GM18526 (cell line): Measurements from ENCODE around the gene EFNB2.

ENCODE experiments used
- POLR2A ChIP-seq: IDR thresholded peaks from 3 replicates; pipeline ENCODE4 v1.6.1; 2011; ENCODE audit not compliant: insufficient read length; ENCODE audit errors: extremely low read depth

Gene EFNB2

DNA sequence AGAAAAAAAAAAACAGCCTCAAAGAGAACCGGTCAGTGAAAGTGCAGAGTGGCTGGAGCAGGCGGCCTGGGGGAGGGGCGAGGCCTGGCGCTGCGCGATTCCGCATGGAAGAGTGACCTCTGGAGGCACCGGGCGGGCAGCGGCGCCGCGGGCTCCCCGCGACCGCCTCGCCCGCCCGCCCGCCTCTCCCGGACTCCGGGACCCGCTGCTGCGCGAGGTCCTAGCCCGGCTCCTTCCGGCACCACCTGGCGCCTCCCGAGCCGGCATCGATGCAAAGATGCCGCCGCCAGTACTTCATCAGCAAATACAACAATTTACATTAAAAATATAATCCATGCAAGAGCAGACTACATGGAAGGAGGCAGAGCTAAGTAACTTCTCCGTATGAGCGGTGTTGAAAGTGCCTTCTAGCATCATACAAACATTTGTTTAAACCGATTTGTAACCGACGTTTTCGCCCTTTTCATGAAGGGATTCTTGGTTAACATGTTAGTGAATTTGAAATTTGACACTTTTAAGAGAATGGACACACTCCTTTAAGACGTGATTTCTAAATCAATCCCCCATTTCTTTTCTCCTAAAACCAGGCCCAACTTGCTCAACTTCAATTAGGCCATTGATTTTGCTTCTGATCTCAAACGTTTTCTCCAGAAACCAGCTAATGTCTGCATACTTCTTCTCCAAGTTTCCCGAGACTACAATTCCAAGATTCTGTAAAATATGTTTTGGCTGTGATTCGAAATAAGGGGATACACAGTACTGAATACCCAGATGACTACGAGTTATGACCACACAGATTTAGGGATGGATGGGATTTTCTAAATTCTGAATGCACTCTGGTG lies 2.1 kb downstream of the EFNB2 start:
- TF ChIP-seq POLR2A, result no peak

DNA sequence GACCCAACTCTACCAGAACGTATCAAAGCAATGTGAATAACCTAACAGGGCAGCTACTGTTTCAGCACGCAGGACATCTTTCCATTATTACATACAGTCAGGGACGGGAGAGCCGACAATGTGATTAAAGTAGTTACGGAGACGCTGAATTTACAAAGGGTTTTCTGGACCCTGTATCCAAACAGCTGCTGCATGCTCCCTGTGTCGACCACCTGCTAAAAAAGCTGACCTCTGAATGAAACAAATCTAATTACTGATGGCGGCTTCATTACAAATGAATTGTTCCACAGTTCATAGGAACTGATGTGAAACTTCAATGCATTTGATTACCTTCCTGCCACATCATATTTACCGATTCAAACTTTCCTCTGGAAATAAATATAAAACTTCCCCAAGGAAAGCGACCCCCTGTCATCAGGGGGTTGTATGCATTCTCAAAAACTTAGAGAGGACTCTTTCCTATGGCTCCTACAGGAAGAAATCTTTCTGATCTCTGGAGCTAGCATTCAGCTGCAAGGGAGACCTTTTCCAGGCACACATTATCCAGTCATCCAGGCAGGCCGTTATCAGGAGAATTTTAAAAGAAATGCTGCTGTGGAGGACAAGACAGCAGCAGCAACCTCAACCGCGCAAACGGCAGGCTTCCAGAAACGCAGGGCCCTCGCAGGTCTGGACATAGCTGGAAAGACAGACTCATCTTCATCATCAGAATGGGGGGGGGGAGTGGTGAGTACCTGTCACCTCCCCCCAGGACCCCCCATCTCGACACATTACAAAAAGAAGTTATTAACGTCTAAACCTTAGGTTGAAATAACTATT lies 3.1 kb downstream of the EFNB2 start:
- TF ChIP-seq POLR2A, result no peak

DNA sequence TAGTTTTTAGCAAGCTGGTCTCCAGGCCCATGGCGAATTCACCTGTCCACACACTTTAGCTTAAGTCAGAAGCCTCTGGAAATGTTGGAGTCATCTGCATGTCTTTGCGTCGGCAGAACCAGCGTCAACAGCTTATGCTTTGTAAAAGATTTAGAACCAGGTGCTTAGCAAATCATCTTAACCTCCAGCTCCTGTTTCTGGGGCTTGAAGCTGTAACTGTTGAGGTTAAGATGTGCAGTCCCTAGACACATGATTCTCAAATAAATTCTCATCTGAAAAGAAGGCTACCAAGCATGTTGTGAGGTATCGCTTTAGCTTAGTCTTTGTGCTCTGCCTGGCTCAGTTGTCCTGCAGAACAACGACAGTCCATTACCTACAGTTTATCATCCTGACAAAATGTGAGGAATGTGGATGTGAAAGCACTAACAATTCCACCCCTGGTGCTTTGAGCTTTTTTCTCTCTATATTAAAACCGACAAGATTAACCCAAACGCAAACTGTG lies 4.4 kb downstream of the EFNB2 start:
- TF ChIP-seq POLR2A, result no peak

DNA sequence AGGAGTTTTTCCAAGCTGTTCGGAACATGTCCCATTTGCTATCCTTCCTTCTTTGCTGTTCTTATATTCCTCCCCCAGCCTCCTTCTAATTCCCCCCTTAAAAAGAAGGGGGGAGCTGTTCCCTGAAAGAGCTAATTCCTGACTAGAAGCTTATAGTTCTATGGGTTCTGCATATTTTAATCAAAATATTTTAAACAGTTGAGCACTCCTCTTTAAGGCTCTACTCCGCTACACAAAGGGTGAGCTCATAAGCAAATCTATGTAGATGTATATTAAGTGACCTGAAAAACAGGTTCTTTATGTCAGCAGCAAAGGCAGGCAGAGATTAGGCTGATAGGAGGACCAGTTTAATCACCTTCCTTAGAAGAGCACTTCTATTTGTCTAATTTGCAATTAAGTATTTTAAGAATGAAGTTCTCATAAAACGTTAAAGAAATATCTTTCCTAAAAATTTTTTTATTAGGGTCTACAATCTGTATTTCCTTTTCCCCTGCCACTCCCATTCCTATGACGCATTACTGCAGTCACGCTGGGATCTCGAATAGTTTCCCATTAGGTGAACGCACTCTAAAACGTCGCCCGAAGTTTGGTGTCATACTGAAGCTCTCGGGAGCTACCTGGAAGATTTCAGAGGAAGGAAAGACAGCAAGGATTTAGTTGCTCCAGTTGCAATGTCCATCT lies 5.2 kb downstream of the EFNB2 start:
- no peak for TF ChIP-seq POLR2A

DNA sequence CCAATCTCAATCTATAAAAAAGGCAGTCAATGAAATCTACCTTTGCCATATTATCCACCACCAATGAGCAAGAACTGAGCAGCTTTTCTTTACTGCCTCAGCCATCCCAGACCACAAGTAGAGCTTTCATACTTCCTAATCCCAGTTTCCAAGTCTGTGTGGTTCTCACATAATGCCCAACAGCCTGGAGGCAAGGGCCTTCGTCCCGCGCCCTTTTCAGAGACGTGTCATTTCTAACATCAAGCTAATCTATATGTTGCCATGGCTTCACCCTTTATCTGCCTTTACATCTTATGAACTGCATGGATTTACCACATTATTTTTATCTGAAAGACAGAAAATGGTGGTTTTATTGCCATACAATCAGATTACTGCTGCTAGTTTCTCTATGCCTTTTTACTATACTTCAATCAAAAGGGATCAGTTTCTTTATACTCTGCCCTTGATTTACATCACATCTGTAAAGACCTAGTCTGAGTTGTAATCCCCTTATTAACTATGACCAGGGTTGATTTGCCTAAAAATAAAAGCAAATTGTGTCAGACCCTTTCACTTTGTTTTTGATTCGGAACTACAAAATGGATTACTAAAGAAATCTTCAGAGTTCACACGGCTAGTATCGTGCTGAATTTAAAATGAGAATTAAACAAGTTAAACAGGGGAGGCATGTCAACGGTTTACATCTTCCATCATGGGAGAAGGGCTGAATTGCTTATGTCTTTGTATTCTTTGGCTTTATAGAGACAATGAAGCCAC lies 5.9 kb downstream of the EFNB2 start:
- no peak for TF ChIP-seq POLR2A

DNA sequence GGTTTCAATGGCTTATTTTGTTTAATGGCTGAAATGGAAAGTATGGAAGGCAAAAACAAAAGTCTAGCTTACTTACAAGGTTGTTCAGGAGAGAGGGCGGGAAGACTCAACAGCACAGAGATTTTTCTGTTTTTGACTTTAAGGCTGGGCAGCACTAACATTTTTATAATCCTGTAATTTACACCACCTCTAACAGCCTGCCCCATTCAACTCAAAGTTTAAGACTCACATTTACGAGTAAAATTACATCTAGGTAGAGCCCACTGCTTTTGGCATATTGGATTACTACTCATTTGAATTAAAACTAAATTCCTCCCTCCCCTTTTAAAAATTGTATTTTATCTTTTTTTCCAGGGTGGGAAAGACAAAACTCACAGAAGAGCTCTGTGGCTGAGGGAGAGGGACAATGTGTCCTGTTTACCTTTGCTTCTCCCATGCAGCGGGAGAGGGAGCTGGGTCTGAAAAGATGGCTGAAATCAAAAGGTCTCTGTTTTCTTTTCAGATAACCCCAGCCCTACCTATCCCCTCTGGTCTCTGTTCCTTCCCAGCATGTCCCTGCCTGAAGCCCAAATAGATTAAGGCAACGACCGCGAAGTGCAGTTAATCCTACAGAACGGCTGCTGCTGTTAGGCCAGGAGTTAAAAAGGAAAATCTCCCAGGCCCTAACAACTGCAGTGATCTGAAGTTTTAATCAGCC lies 6.6 kb downstream of the EFNB2 start:
- no peak for TF ChIP-seq POLR2A

DNA sequence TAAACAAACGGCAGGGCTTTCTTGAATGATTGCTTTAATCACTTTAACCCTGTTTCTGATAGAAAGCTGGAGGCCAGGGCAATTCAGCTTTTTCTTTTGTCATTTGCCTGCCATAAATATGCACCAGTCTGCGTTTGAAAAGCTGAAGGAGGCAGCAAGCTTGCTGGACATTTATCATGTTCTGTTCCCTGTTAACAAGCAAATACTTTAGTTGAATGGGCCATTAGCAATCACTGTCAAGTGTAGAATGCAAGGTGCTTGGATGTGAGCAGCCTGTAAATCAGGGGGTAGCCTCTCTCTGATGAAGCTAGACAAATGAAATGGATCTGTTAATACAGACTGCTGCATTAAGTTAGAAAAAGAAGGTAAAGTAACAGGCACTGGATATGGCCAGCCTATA lies 7.6 kb downstream of the EFNB2 start:
- no peak for TF ChIP-seq POLR2A

DNA sequence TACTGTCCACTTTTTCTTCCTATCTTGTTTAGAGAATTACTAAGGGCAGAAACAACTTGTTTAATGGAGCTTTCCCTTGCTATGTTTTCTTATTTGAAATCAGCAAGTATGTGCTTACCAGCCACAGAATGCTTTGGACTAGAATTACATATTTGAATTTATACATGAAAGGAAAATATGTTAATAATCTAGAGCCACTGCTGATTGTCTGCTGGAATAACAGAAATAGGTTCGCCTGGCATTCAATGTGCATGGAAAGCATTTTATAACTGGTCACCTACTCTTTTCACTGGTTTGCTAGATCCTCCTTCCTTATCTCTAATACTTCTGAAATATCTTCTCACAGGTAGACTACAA lies 8.0 kb downstream of the EFNB2 start:
- TF ChIP-seq POLR2A, result no peak

DNA sequence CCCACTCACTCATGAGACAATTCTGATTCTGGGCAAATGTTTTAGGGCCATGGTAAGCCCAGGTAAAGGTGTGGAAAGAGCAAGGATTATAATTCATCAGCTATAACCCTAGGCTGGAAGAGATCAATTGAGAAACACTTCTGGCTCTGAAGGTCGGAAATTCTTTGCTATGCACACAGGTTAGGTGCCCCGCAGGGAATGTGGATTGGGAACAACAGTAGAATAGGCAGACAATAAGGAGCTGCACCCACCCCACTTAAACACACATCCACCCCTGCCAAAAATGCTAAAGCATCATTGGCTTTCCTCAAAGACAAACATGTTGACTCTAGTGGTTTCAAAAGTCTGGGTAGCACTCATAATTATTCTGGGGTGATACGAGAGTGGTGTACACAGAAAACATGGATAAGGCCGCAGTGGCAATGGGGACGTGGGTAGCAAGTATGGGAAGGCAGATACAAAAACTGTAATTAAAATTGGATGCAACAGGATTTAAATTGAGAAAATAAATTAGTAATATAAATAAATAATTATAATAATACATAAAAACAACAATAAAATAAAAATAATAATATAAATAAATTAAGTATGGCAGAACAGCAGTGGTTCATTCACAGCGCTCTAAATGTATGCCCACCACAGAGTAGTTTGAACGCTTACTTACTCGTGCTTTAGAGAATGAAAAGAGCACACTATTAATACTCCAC lies 8.6 kb downstream of the EFNB2 start:
- no peak for TF ChIP-seq POLR2A

DNA sequence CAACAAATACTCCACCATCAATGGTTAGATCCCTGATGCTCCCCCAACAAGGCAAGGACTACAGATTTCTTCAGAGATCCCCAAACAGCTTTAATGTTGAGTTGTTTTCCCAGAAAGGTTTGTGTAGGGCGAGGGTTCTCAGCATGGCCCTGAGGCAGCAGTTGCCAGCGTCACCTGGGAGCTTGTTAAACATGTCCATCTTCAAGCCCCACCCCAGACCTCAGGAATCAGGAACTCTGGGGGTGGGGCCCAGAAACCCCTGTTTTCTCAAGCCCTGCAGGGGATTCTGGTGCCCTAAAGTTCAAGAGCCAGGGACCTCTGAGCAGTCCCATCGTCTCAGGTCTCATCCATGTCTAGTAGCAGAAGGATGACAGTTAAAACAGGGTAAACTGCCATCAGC lies 9.6 kb downstream of the EFNB2 start:
- no peak for TF ChIP-seq POLR2A

DNA sequence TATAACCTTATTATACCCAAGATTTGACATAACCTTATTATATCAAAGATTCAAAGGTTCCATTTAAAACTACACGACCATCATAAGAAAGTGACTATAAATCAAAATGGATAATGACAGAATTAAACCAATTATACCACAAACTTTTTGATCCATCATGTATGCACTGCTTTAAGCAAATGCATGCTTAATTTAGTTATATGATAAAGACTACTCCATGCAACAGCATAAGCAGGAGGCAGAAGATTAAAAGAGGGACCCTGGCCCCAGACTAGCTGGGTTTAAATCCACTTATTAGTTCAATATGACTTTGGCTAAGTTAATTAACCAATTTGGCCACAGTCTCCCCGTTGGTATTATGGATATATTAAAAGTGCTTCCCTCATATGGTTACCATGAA lies 11.4 kb downstream of the EFNB2 start:
- TF ChIP-seq POLR2A, result no peak

DNA sequence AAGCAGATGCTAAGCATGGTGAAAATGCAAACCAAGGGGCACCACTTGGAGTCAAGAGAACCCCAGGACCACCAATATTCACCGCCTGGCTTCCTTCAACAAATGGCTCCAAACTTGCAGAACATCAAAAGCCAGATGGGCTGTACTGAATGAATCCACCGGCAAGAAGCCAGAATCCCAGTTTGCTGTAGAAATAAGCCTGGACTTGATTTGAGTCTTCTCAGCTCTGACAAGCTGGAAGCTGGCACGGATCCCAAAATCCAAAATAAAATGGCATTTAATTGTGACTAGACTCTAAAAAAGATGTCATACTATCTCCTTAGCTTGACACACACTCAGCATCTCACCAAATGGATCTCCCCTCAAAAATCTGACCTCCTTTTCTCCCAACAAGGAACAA lies 11.9 kb downstream of the EFNB2 start:
- TF ChIP-seq POLR2A, result no peak

DNA sequence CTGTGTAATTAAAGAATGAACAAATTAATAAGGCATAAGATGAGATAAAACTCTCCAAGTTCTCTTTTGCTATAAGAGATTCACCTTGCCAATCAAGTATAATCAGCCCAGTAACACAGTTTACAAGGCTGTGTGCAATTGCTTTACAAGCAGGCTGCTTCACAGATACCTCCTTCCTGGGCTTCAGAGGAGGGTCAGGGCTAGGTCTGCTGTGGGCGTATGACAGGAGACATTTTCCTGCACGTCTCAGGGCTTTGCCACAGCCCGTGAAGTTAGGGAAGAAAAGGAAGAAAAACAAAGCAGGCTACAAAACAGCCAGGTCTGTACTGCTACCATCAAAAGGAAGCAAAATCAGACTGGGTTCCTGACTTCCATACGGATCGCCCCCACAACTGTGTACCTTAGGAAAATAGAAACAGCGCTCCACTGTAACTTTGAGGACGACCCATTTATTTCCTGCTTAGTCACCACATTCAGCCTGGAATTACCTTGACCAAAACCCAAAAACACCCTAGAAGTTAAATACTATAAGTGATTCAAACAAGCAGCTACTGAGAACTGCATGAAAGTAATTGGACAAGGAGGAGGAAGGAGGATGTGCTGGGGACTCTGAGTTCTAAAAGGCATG lies 12.4 kb downstream of the EFNB2 start:
- TF ChIP-seq POLR2A, result no peak
